ENCODE results near the gene SCIN.

DNA sequence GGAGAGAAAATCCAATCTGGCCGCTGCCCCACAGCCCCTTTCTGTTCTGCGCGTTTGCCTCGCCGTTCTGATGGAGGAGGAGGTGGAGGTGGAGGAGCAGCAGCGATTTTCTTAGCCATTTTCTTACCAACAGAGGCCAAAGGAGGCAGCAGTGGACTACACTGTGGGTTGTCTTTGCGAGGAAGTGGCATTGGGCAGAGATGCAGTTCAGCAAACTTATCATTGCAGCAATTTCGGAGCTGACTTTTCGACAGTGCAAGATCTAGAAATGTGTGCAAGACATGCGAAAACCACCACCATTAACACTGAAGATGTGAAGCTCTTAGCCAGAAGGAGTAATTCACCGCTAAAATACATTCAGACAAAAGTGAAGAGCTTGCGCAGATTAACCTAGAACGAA lies 115.0 kb downstream of the SCIN start:
- no peak for TF ChIP-seq POLR2A (IDR thresholded peaks at IDR 0.05)
- no peak for TF ChIP-seq POLR2AphosphoS5 (IDR thresholded peaks at IDR 0.05)
